ENCODE data around the gene MRPL9. TPM values are rescaled to one million over a fixed set of nuclear protein-coding genes. Genes with fewer than 3 reads are reported as not detected.
"Not testable (repeated sequence)": the region's sequence is repeated elsewhere in the genome, so short reads cannot be mapped to it uniquely, and the experiment has no call there.

The MRPL9 gene
- total RNA-seq, 1 experiment from 2014 or later: 83.4 TPM

GRCh38 chr1:151787689-151788088 is 24.4 kb upstream of the MRPL9 start:
- no peak for DNase-seq (ENCODE audit: low read depth)

- no peak for DNase-seq (ENCODE audit: low read depth)
Measured at GRCh38 chr1:151783796-151784195, 20.5 kb upstream of the MRPL9 start.

- no peak for DNase-seq (ENCODE audit: low read depth)
Measured at GRCh38 chr1:151782741-151783140, 19.4 kb upstream of the MRPL9 start.

- not testable (repeated sequence) for DNase-seq (ENCODE audit: low read depth)
Measured at GRCh38 chr1:151782026-151782425, 18.7 kb upstream of the MRPL9 start.

GRCh38 chr1:151780736-151781135 is 17.4 kb upstream of the MRPL9 start:
- not testable (repeated sequence) for DNase-seq (ENCODE audit: low read depth)

GRCh38 chr1:151779852-151780251 is 16.6 kb upstream of the MRPL9 start:
- DNase-seq (ENCODE audit: low read depth): no peak

GRCh38 chr1:151777317-151777716 is 14.0 kb upstream of the MRPL9 start:
- DNase-seq (ENCODE audit: low read depth): no peak

GRCh38 chr1:151776665-151777062 is 13.4 kb upstream of the MRPL9 start:
- DNase-seq (ENCODE audit: low read depth): no peak

GRCh38 chr1:151775894-151776664 is 12.8 kb upstream of the MRPL9 start:
- no peak for DNase-seq (ENCODE audit: low read depth)

- no peak for DNase-seq (ENCODE audit: low read depth)
Measured at GRCh38 chr1:151774256-151774922, 11.1 kb upstream of the MRPL9 start.

GRCh38 chr1:151773702-151774101 is 10.4 kb upstream of the MRPL9 start:
- peak; percentile 56 for DNase-seq (ENCODE audit: low read depth)

GRCh38 chr1:151769270-151769669 is 6.0 kb upstream of the MRPL9 start:
- DNase-seq (ENCODE audit: low read depth): not testable (repeated sequence)

- not testable (repeated sequence) for DNase-seq (ENCODE audit: low read depth)
Measured at GRCh38 chr1:151768351-151769066, 5.2 kb upstream of the MRPL9 start.

GRCh38 chr1:151763990-151764389 is 694 bp upstream of the MRPL9 start:
- peak; percentile 1 for DNase-seq (ENCODE audit: low read depth)

GRCh38 chr1:151760597-151761385 is 2.5 kb downstream of the MRPL9 start:
- DNase-seq (ENCODE audit: low read depth): no peak

GRCh38 chr1:151759241-151759640 is 4.1 kb downstream of the MRPL9 start:
- DNase-seq (ENCODE audit: low read depth): no peak

- peak; percentile 20 for DNase-seq (ENCODE audit: low read depth)
Measured at GRCh38 chr1:151756291-151756690, 7.0 kb downstream of the MRPL9 start.

- no peak for DNase-seq (ENCODE audit: low read depth)
Measured at GRCh38 chr1:151741516-151741915, 21.8 kb downstream of the MRPL9 start.

GRCh38 chr1:151739590-151740355 is 23.5 kb downstream of the MRPL9 start:
- no peak for DNase-seq (ENCODE audit: low read depth)

- DNase-seq (ENCODE audit: low read depth): no peak
Measured at GRCh38 chr1:151737479-151737878, 25.8 kb downstream of the MRPL9 start.

- DNase-seq (ENCODE audit: low read depth): no peak
Measured at GRCh38 chr1:151737026-151737425, 26.3 kb downstream of the MRPL9 start.
